H9 (cell line): ENCODE measurements around the gene CD209. TPM values are rescaled to one million over a fixed set of nuclear protein-coding genes. Genes with fewer than 3 reads are reported as not detected.

Experiments
- DNase-seq: peaks from one replicate; pipeline ENCODE4 v3.0.0-alpha.2; 2017
- H2AFZ ChIP-seq: one replicate; pipeline ENCODE4 v1.6.1; 2013; ENCODE audit warnings: mild to moderate bottlenecking, low read length, control low read depth, moderate library complexity
- H2AK5ac ChIP-seq: 2 replicates; pipeline ENCODE4 v1.6.1; 2013; ENCODE audit warnings: low read length, control low read depth, mixed read lengths; ENCODE audit not compliant: insufficient read length
- H2BK120ac ChIP-seq: one replicate; pipeline ENCODE4 v1.6.1; 2013; ENCODE audit warnings: low read depth, mild to moderate bottlenecking, low read length, control low read depth, inconsistent platforms; ENCODE audit not compliant: poor library complexity, severe bottlenecking
- H2BK12ac ChIP-seq: 2 replicates; pipeline ENCODE4 v1.6.1; 2013; ENCODE audit warnings: low read length, control low read depth, mixed read lengths, low read depth; ENCODE audit not compliant: insufficient read length
- H2BK15ac ChIP-seq: 2 replicates; pipeline ENCODE4 v1.6.1; 2013; ENCODE audit warnings: low read depth, low read length, control low read depth
- H2BK20ac ChIP-seq: one replicate; pipeline ENCODE4 v1.6.1; 2013; ENCODE audit warnings: low read depth, mild to moderate bottlenecking, low read length, control low read depth, inconsistent platforms; ENCODE audit not compliant: poor library complexity, severe bottlenecking
- H2BK5ac ChIP-seq: 2 replicates; pipeline ENCODE4 v1.6.1; 2013; ENCODE audit warnings: low read length, control low read depth, mixed read lengths; ENCODE audit not compliant: insufficient read length
- H3K14ac ChIP-seq: 2 replicates; pipeline ENCODE4 v1.6.1; 2013; ENCODE audit warnings: low read length, control low read depth; ENCODE audit not compliant: insufficient read depth
- H3K18ac ChIP-seq: 2 replicates; pipeline ENCODE4 v1.6.1; 2013; ENCODE audit warnings: low read depth, mild to moderate bottlenecking, mixed read lengths, low read length, control low read depth; ENCODE audit not compliant: insufficient read length
- H3K23ac ChIP-seq: 2 replicates; pipeline ENCODE4 v1.6.1; 2013; ENCODE audit warnings: low read length, control low read depth, mixed read lengths, low read depth; ENCODE audit not compliant: insufficient read length
- H3K23me2 ChIP-seq: 2 replicates; pipeline ENCODE4 v1.6.1; 2013; ENCODE audit warnings: low read depth, mild to moderate bottlenecking, mixed read lengths, low read length, control low read depth; ENCODE audit not compliant: insufficient read length, poor library complexity, severe bottlenecking
- H3K27ac ChIP-seq: 2 replicates; pipeline ENCODE4 v1.5.1; 2013; ENCODE audit warnings: low read length, control low read depth, mixed read lengths, low read depth; ENCODE audit not compliant: insufficient read length
- H3K27me3 ChIP-seq: 2 replicates; pipeline ENCODE4 v1.6.1; 2013; ENCODE audit warnings: low read length, control low read depth, inconsistent platforms; ENCODE audit not compliant: insufficient read depth
- H3K4ac ChIP-seq: 2 replicates; pipeline ENCODE4 v1.6.1; 2013; ENCODE audit warnings: low read depth, mild to moderate bottlenecking, control low read depth, inconsistent platforms, low read length, moderate library complexity
- H3K4me1 ChIP-seq: 2 replicates; pipeline ENCODE4 v1.6.1; 2013; ENCODE audit warnings: low read length, control low read depth, inconsistent platforms; ENCODE audit not compliant: insufficient read depth
- H3K4me2 ChIP-seq: 2 replicates; pipeline ENCODE4 v1.6.1; 2013; ENCODE audit warnings: low read length, control low read depth, mixed read lengths; ENCODE audit not compliant: insufficient read length, insufficient read depth
- H3K56ac ChIP-seq: 2 replicates; pipeline ENCODE4 v1.6.1; 2013; ENCODE audit warnings: low read depth, mild to moderate bottlenecking, mixed read lengths, low read length, control low read depth; ENCODE audit not compliant: insufficient read length
- H3K79me1 ChIP-seq: 2 replicates; pipeline ENCODE4 v1.6.1; 2013; ENCODE audit warnings: low read depth, mild to moderate bottlenecking, moderate library complexity, low read length, control low read depth, inconsistent platforms; ENCODE audit not compliant: insufficient read depth, poor library complexity, severe bottlenecking
- H3K79me2 ChIP-seq: 2 replicates; pipeline ENCODE4 v1.6.1; 2013; ENCODE audit warnings: low read length, control low read depth, inconsistent platforms; ENCODE audit not compliant: insufficient read depth
- H3K9ac ChIP-seq: 2 replicates; pipeline ENCODE4 v1.6.1; 2013; ENCODE audit warnings: low read length, control low read depth, mixed read lengths; ENCODE audit not compliant: insufficient read length; ENCODE audit errors: extremely low read depth
- H3K9me3 ChIP-seq: one replicate; pipeline ENCODE4 v1.6.1; 2013; ENCODE audit warnings: low read depth, low read length, inconsistent platforms; ENCODE audit not compliant: control insufficient read depth
- H3T11ph ChIP-seq: one replicate; pipeline ENCODE4 v1.6.1; 2013; ENCODE audit warnings: mild to moderate bottlenecking, low read length, control low read depth, inconsistent platforms
- H4K20me1 ChIP-seq: one replicate; pipeline ENCODE4 v1.6.1; 2013; ENCODE audit not compliant: control insufficient read depth, insufficient read length, insufficient read depth
- H4K5ac ChIP-seq: 2 replicates; pipeline ENCODE4 v1.6.1; 2013; ENCODE audit warnings: low read depth, mild to moderate bottlenecking, mixed read lengths, low read length, control low read depth; ENCODE audit not compliant: insufficient read length
- H4K8ac ChIP-seq: replicated peaks from 2 replicates; pipeline ENCODE4 v1.6.1; 2013; ENCODE audit warnings: low read length, control low read depth, mixed read lengths, low read depth; ENCODE audit not compliant: insufficient read length
- H4K91ac ChIP-seq: 2 replicates; pipeline ENCODE4 v1.6.1; 2013; ENCODE audit warnings: low read depth, mild to moderate bottlenecking, moderate library complexity, mixed read lengths, low read length, control low read depth; ENCODE audit not compliant: insufficient read length
- H3K27ac Mint-ChIP-seq, 3 experiments: 2 replicates in 2 of 3; 3 replicates in 1 of 3; pipeline ENCODE4 v1.8.0; 2020 to 2021; ENCODE audit warnings: mixed read lengths in 3 of 3, mild to moderate bottlenecking in 1 of 3, moderate library complexity in 1 of 3
- H3K27me3 Mint-ChIP-seq: 2 replicates; pipeline ENCODE4 v1.8.0; 2021; ENCODE audit warnings: low read depth, mild to moderate bottlenecking, moderate library complexity, mixed read lengths
- H3K36me3 Mint-ChIP-seq, 3 experiments: 2 replicates in 2 of 3; 3 replicates in 1 of 3; pipeline ENCODE4 v1.8.0; 2020 to 2021; ENCODE audit warnings: low read depth in 3 of 3, mixed read lengths in 3 of 3; ENCODE audit not compliant: insufficient read depth in 1 of 3
- H3K4me1 Mint-ChIP-seq, 2 experiments: 2 replicates each; pipeline ENCODE4 v1.8.0; 2020; ENCODE audit warnings: mixed read lengths in 2 of 2
- H3K4me3 Mint-ChIP-seq, 2 experiments: 2 replicates in 1 of 2; 3 replicates in 1 of 2; pipeline ENCODE4 v1.8.0; 2020 to 2021; ENCODE audit warnings: mild to moderate bottlenecking in 2 of 2, mixed read lengths in 2 of 2, moderate library complexity in 1 of 2
- H3K9me3 Mint-ChIP-seq, 2 experiments: 2 replicates in 1 of 2; 3 replicates in 1 of 2; pipeline ENCODE4 v1.8.0; 2020; ENCODE audit warnings: mild to moderate bottlenecking in 2 of 2, mixed read lengths in 2 of 2, moderate library complexity in 1 of 2
- WGBS: extraction: QIAGEN DNeasy Blood & Tissue Kit; methylation state at CpG from one replicate; pipeline ENCODE4 v1.1.7; 2013; ENCODE audit warnings: missing lambda C conversion rate, low lambda C conversion rate, mixed read lengths; ENCODE audit not compliant: insufficient read length; ENCODE audit errors: extremely low coverage; 5-methylcytosine and 5-hydroxymethylcytosine counted together
- total RNA-seq: library from RNA; stranded (reverse); gene quantifications from 2 replicates; pipeline ENCODE4 v1.2.1, GENCODE V29; 2021
- TF ChIP-seq, protein P1 (sequence below): fragments of 200-600 bp; sonication (generic); conservative IDR thresholded peaks from 3 replicates; pipeline ENCODE4 v1.8.0; 2021; ENCODE audit warnings: antibody characterized with exemption, mild to moderate bottlenecking

CD209 gene
- total RNA-seq, 1 experiment from 2014 or later, result not detected

DNA sequence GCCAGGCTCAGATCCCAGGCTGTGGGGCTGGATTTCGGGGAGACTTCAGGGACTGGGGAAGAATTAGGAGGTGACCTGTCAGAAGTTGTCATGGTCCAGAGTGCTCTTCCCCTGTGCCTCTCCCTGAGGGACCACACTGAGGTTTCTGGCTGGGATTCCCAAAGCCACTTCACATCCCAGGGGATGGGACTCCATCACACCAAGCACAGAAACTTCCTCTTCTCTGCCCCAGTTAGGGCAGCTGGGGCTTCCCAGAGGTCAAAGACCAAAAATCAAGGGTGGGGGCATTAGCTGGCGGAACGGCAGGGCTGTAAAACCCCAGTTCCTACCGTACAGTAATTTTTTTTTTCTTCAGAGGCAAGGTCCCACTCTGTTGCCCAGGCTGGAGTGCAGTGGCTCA is 52.8 kb downstream of the CD209 start:
- no peak overlapping the region for H3K9ac ChIP-seq
- peaks cover 2% of the 10 kb centered on the region for H4K20me1 ChIP-seq
- no peak overlapping the region for H3K14ac ChIP-seq
- no peak overlapping the region for H2AK5ac ChIP-seq
- Mint-ChIP-seq H3K4me3 (no peak overlapping the region), H3K27me3 (peaks cover 47% of the 10 kb centered on the region), H3K27ac (no peak overlapping the region), H3K9me3 (no peaks in the 10 kb centered on the region), H3K4me1 (peaks cover 5 to 25% of the 10 kb centered on the region in 2 experiments), H3K36me3 (no peaks in the 10 kb centered on the region)
- no peak for DNase-seq
- TF ChIP-seq, protein P1, sequence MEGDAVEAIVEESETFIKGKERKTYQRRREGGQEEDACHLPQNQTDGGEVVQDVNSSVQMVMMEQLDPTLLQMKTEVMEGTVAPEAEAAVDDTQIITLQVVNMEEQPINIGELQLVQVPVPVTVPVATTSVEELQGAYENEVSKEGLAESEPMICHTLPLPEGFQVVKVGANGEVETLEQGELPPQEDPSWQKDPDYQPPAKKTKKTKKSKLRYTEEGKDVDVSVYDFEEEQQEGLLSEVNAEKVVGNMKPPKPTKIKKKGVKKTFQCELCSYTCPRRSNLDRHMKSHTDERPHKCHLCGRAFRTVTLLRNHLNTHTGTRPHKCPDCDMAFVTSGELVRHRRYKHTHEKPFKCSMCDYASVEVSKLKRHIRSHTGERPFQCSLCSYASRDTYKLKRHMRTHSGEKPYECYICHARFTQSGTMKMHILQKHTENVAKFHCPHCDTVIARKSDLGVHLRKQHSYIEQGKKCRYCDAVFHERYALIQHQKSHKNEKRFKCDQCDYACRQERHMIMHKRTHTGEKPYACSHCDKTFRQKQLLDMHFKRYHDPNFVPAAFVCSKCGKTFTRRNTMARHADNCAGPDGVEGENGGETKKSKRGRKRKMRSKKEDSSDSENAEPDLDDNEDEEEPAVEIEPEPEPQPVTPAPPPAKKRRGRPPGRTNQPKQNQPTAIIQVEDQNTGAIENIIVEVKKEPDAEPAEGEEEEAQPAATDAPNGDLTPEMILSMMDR, result no peak
- no peaks in the 10 kb centered on the region for H3K79me2 ChIP-seq
- no peak overlapping the region for H2BK5ac ChIP-seq
- no peak overlapping the region for H3K4ac ChIP-seq
- no peaks in the 10 kb centered on the region for H3K27me3 ChIP-seq
- WGBS, result no CpG with 5 or more reads among the region's 4 CpGs
- no peaks in the 10 kb centered on the region; the same call in 1 of the 2 replicates for H3K4me1 ChIP-seq
- H2AFZ ChIP-seq, result no peak overlapping the region
- H3K56ac ChIP-seq, result no peak overlapping the region
- no peak overlapping the region for H3T11ph ChIP-seq
- H2BK15ac ChIP-seq, result no peak overlapping the region
- no peak overlapping the region for H4K8ac ChIP-seq
- H3K18ac ChIP-seq, result no peak overlapping the region
- H3K23ac ChIP-seq, result no peak overlapping the region
- H4K91ac ChIP-seq, result no peak overlapping the region
- H3K4me2 ChIP-seq, result no peak overlapping the region
- no peaks in the 10 kb centered on the region for H3K79me1 ChIP-seq
- H3K27ac ChIP-seq, result no peak overlapping the region
- no peak overlapping the region for H4K5ac ChIP-seq
- no peaks in the 10 kb centered on the region for H3K9me3 ChIP-seq
- no peak overlapping the region for H2BK12ac ChIP-seq
- H2BK20ac ChIP-seq, result no peak overlapping the region
- H3K23me2 ChIP-seq, result no peaks in the 10 kb centered on the region
- H2BK120ac ChIP-seq, result no peak overlapping the region
